Urinary bladder (tissue), 4 donors: ENCODE measurements around the gene VSIG4. TPM values are rescaled to one million over a fixed set of nuclear protein-coding genes. Genes with fewer than 3 reads are reported as not detected.

Source experiments
- DNase-seq: peaks from one replicate; pipeline ENCODE4 v3.0.0-alpha.2; 2015; ENCODE audit errors: extremely low spot score
- H3K27ac ChIP-seq: one replicate; pipeline ENCODE4 v1.5.1; 2013; ENCODE audit warnings: low read depth, mild to moderate bottlenecking, moderate library complexity
- H3K36me3 ChIP-seq: one replicate; pipeline ENCODE4 v1.6.1; 2013; ENCODE audit warnings: mild to moderate bottlenecking, moderate library complexity; ENCODE audit not compliant: insufficient read depth
- H3K4me1 ChIP-seq: one replicate; pipeline ENCODE4 v1.6.1; 2013; ENCODE audit warnings: mild to moderate bottlenecking, moderate library complexity; ENCODE audit not compliant: insufficient read depth
- H3K4me3 ChIP-seq: one replicate; pipeline ENCODE4 v1.5.1; 2013; ENCODE audit warnings: low read depth, low read length
- WGBS: extraction: QIAGEN DNeasy Blood & Tissue Kit; methylation state at CpG from one replicate; pipeline ENCODE4 v1.1.7; 2013; 5-methylcytosine and 5-hydroxymethylcytosine counted together
- polyA plus RNA-seq: library from polyadenylated mRNA; stranded (reverse); fragments of 200-250 nt; gene quantifications from one replicate; pipeline ENCODE4 v1.2.3, GENCODE V29; 2013
- total RNA-seq: library from RNA; depleted of rRNA; stranded (reverse); fragments of >200 nt; gene quantifications from one replicate; pipeline ENCODE4 v1.2.3, GENCODE V29; 2014
- donor health status: healthy with polysubstance abuse.
- donor health status: healthy.

The VSIG4 gene
- total and polyA plus RNA-seq, 2 donors = 22.4 to 110 TPM

- Histone ChIP-seq H3K27ac (no peak overlapping the region), H3K4me1 (no peaks in the 10 kb centered on the region), H3K36me3 (no peaks in the 10 kb centered on the region), H3K4me3 (no peak overlapping the region)
- DNase-seq = no peak
- WGBS = 77% methylated on average over 10 of the region's 10 CpGs
Observed at GRCh38 chrX:66020631-66021334, 19.1 kb downstream of the VSIG4 start.

DNA sequence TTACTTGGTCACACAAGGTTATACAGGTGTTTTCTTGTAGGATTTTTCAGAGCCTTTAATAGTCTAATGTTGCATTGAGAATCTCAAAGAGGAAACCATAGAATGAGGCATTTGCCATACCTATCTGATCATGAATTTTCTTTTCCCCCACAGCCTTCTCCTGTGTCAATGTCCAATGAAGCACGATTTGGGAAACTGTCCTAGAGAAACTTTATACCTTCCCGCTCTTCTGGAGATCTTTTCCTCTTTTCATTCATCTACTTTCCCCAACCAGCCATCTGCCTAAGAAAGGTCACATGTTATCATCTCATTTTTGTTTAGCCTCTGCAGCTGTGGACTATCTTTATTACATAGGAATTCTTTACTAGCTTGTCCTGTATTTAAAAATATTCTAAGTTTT, 19.9 kb downstream of the VSIG4 start:
- 72% methylated on average over 2 of the region's 2 CpGs for WGBS
- no peak for DNase-seq
- Histone ChIP-seq H3K4me3 (no peak overlapping the region), H3K27ac (no peak overlapping the region), H3K4me1 (no peaks in the 10 kb centered on the region), H3K36me3 (no peaks in the 10 kb centered on the region)

GRCh38 chrX:66019310-66019652, 20.6 kb downstream of the VSIG4 start:
- DNase-seq = no peak
- 81% methylated on average over 1 of the region's 1 CpG for WGBS
- Histone ChIP-seq H3K27ac (no peak overlapping the region), H3K4me1 (no peaks in the 10 kb centered on the region), H3K36me3 (no peaks in the 10 kb centered on the region), H3K4me3 (no peak overlapping the region)

DNA sequence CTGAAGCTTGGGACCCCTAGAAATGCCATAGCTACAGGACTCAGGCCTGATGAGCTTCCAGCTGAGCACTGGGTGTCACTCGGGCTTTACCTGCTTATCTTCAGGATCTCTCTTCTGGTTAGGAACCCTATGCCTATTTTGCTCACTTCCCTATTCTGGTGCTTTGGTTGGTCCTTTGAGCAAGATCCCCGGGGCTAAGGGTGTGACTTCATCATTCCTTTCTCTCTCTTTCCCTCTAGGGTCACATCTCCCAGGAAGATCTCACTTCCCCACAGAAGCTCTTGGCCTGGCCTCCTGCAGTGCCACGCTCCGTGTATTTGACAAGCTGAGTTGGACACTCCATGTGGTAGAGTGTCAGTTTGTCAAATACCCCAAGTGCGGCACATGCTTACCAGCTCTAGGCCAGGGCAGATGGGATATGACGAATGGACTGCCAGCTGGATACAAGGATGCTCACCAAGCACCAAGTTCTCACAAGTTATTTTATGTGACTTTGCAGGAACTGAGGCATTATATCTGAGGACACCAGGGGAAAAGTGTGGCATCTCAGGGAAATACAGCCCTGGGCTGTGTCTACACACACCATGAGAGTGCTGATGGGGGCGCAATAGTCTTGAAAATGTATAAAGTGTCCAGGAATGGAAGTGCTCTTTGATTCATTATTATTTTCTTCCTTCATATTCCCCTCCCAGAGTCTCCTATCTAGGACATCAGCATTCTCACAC, 21.1 kb downstream of the VSIG4 start:
- Histone ChIP-seq H3K4me3 (no peak overlapping the region), H3K27ac (no peak overlapping the region), H3K4me1 (no peaks in the 10 kb centered on the region), H3K36me3 (no peaks in the 10 kb centered on the region)
- DNase-seq = no peak
- whole genome bisulfite sequencing = 92% methylated on average over 7 of the region's 7 CpGs

DNA sequence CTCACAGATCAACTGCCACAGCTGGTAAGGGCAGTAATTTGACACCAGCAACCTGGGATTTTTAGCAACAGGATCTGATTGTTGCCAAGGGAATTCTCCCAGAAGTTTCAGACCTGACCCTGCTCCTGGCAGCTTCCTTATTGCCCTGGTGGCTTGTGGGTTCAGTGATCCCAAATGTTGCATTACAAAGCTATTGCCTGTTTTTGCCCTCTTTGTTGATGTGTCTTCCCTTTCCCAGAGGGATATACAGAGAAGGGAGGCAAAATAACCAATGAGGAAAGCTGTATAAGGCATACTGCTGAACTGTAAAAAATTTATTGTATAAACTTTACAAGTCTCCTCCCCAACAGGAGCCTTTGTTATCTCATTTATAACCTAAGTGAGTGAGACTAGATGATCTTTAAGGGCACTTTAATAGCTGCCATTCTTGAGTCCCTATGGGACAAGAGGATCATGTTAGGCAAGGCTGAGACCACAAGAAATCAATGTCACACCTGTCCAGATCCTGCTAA, 22.2 kb downstream of the VSIG4 start:
- no peaks in the 10 kb centered on the region for H3K4me1 ChIP-seq
- no peak for DNase-seq
- H3K36me3 ChIP-seq = no peaks in the 10 kb centered on the region
- H3K4me3 ChIP-seq = no peak overlapping the region
- H3K27ac ChIP-seq = no peak overlapping the region

- no peak overlapping the region for H3K27ac ChIP-seq
- H3K4me1 ChIP-seq = no peaks in the 10 kb centered on the region
- DNase-seq = no peak
- 79% methylated on average over 2 of the region's 2 CpGs for WGBS
- H3K36me3 ChIP-seq = no peaks in the 10 kb centered on the region
- H3K4me3 ChIP-seq = no peak overlapping the region
Observed at GRCh38 chrX:66016905-66017658, 22.8 kb downstream of the VSIG4 start.

GRCh38 chrX:66015900-66016689, 23.8 kb downstream of the VSIG4 start:
- Histone ChIP-seq H3K36me3 (no peaks in the 10 kb centered on the region), H3K4me1 (no peaks in the 10 kb centered on the region), H3K4me3 (peak overlapping the region; percentile 9), H3K27ac (no peak overlapping the region)
- no peak for DNase-seq
- WGBS = 91% methylated on average over 1 of the region's 1 CpG

GRCh38 chrX:66015152-66015831, 24.6 kb downstream of the VSIG4 start:
- Histone ChIP-seq H3K27ac (no peak overlapping the region), H3K36me3 (no peaks in the 10 kb centered on the region), H3K4me1 (no peaks in the 10 kb centered on the region), H3K4me3 (no peak overlapping the region)
- no peak for DNase-seq
- 48% methylated on average over 2 of the region's 2 CpGs for WGBS

DNA sequence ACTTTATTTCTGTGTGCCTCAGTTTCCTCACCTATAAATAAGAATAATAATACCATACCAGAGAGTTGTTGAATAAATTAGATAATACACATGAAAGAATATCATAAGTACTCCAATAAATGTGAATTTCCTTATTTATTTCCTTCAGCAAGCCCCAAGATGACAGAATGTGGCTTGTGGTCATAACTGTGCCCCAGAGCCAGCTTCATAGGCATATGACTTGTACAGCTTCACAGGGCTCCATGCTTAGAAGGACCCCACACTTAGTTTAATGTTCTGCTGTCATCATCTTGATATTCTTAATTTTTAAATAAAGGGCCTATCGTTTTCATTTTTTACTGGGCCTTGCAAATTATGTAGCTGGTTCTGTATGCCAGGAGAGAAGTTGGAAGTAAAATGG, 25.3 kb downstream of the VSIG4 start:
- 78% methylated on average over 1 of the region's 1 CpG for WGBS
- H3K27ac ChIP-seq = no peak overlapping the region
- DNase-seq = no peak

GRCh38 chrX:66014084-66014483, 25.8 kb downstream of the VSIG4 start:
- Histone ChIP-seq H3K27ac (no peak overlapping the region), H3K36me3 (no peaks in the 10 kb centered on the region), H3K4me1 (no peaks in the 10 kb centered on the region), H3K4me3 (no peak overlapping the region)
- DNase-seq = no peak
- WGBS = 78% methylated on average over 2 of the region's 2 CpGs

More for the DNA sequence above, 25.3 kb downstream of the VSIG4 start:
- no peaks in the 10 kb centered on the region for H3K36me3 ChIP-seq
- H3K4me1 ChIP-seq = no peaks in the 10 kb centered on the region
- no peak overlapping the region for H3K4me3 ChIP-seq

DNA sequence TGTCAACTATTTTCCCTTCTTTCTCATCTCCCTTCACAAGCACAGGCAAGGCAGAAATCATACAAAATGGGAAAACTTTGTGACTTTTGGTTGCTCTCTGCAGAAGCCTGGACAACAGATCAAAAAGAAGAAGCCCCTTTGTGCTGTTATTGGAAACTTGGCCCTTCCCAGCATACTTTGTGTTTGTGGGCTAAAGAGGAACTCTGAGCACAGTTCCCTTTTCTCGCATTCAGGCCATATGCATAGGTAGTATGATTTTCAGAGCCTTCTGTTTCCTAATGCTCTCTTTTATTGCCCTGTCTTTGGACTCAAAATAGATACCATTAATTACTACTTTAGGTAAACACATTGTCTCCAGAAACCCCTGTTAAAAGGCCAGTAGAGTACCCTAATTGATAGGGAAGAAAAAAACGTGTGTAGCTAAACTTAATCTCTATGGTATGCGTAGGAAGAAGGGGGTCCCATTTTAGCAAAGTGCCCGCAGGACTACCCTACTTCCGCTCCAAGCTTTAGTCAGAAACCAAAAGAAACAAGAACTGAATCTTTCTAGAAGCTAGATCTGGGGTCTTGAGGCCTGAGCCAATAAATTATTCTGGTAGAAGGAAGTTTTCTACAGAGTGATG, 26.6 kb downstream of the VSIG4 start:
- WGBS = 70% methylated on average over 5 of the region's 5 CpGs
- no peak for DNase-seq
- no peaks in the 10 kb centered on the region for H3K4me1 ChIP-seq
- no peak overlapping the region for H3K27ac ChIP-seq
- no peak overlapping the region for H3K4me3 ChIP-seq
- H3K36me3 ChIP-seq = no peaks in the 10 kb centered on the region

DNA sequence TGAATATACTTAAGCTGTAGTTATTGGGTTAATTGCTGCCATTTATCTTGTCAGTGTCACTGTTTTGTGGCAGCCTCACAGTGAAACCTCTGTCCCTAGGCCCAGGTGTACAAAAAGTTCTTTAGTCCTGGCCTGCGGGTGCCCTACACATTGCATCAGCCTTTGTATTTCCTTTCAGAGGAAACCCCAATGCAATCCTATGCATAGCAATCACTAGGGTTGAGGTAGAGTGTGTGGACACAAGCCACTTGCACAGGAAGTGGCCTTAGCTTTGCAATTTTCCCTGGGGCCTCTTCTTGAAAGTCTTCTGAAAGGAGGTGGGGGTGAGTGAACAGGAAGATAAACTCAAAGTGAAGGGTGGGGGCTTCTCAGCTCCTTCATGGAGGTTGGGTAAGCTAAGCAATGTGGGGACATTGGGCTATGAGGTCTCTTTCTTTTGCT, 27.8 kb downstream of the VSIG4 start:
- no peak for DNase-seq
- WGBS = 76% methylated on average over 1 of the region's 1 CpG
- no peaks in the 10 kb centered on the region for H3K36me3 ChIP-seq
- H3K4me3 ChIP-seq = no peak overlapping the region
- no peaks in the 10 kb centered on the region for H3K4me1 ChIP-seq
- no peak overlapping the region for H3K27ac ChIP-seq
